ENCODE data around the gene TYMS.

DNA sequence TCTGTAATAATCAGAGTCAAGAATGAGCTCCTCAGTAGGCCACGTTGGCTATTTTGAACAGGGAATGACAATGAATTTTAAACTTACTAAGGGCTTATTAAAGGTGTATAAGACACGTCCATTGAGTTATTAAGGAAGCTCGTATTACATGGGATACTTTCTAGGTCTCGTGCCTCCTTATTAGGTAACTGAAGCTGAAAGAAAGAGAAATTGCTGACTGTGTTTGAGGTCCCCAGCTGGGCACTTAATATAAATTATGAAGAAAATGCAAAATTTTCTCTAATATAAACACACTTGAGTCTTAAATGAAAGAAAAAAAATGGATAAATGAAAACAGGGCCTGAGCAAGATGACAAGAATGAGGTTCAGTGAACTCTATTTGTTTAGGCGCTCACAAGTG is 38.8 kb upstream of the TYMS start:
- TF ChIP-seq, protein P1, sequence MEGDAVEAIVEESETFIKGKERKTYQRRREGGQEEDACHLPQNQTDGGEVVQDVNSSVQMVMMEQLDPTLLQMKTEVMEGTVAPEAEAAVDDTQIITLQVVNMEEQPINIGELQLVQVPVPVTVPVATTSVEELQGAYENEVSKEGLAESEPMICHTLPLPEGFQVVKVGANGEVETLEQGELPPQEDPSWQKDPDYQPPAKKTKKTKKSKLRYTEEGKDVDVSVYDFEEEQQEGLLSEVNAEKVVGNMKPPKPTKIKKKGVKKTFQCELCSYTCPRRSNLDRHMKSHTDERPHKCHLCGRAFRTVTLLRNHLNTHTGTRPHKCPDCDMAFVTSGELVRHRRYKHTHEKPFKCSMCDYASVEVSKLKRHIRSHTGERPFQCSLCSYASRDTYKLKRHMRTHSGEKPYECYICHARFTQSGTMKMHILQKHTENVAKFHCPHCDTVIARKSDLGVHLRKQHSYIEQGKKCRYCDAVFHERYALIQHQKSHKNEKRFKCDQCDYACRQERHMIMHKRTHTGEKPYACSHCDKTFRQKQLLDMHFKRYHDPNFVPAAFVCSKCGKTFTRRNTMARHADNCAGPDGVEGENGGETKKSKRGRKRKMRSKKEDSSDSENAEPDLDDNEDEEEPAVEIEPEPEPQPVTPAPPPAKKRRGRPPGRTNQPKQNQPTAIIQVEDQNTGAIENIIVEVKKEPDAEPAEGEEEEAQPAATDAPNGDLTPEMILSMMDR (conservative IDR thresholded peaks at IDR 0.05; ENCODE audit: low read length) = no peak
- no peak for TF ChIP-seq EZH2phosphoT487 (IDR thresholded peaks at IDR 0.05; ENCODE audit: borderline replicate concordance, low read depth, low read length)

Measured in OCI-LY7 (cell line).